RPMI8226 (cell line): Measurements from ENCODE around the gene RPL36.
A peak's percentile ranks its signal among the peaks of the same experiment; 100 is the strongest.
"Not testable (repeated sequence)": the region's sequence is repeated elsewhere in the genome, so short reads cannot be mapped to it uniquely, and the experiment has no call there.

Experiments used
- DNase-seq: peaks from one replicate; pipeline ENCODE4 v3.0.0-alpha.2; 2015

The RPL36 gene

DNA sequence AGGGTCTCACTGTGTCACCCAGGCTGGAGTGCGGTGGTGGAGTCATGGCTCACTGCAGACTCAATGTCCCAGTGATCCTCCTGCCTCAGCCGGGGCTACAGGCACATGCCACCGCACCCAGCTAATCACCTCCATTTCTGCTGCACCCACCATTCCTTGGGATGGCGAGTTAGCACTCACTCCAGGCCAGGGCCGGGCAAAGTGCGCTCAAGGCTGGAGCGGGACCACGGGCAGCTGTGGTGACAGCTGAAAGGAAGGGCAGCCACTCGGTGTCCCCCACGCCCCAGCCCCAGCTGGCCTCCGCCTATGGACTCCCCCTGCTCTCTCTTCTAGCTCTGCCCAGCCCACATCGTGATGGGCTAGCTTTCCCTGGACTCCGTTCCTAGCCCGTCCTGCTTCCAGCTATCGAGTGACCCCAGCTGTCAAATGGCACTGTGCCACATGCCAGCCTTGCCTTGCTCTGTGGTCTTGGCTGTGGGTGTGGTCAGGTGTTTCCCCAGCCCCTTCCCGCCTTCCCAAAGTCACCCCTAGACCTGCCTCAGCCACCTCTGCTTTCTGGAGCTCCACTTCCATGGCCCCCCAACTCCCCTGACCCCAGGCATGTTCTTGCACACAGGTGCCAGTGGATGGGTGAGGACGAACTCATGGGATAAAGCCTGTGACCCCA is 13.9 kb upstream of the RPL36 start:
- no peak for DNase-seq

DNA sequence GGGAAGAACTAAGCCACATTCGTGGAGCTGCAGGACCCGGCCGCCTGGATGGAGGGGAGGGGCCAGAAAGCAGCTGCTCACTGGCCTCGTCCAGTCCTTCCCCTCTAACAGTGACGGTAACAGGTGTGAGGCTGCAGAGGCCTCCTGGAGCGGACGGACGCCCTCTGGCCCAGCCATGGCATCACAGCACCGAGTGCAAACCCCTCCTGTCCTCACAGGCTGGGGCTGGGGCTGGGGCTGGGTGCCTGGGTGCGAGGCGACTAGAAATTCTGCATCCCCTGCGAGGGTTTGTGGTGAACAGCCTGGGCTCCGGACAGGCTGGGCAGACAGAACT is 13.4 kb upstream of the RPL36 start:
- no peak for DNase-seq

DNA sequence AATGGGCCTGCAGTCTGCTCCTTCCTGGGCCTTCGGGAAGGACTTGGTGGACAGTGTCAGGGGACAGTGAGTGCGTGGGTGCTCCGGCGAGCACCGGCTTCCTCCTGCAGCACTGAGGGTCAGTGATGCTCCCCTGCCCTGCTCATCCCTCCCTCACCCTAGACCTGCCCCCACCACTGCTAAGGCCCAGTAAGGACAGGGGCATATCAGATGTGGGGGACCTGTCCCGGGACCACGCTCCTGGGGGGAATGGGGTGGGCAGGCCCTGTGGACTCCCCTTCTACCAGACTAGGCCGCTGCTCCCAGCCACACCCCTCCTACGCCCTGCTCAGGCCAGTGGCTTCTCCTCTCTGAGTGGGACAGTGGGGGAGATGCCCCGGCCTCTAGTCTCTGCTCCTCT is 13.0 kb upstream of the RPL36 start:
- no peak for DNase-seq

DNA sequence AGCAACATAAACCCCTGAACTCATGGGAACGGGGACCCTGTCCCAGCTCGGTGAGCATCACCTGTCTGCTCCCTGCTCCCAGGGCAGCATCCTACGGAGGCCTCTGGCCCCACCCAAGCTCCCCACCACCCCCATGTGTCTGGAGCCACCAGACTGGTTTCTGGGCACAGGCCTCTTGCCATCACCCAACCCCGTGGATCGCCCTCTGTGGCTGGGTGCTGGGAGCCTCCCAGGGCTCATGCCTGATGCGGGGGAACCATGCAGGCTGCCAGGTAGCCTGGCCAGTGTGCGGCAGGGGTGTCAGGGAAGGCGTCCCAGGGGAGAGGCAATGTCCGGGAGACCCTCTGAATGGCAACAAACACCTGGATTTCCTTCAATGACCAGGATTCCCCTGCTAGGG is 12.5 kb upstream of the RPL36 start:
- no peak for DNase-seq

DNA sequence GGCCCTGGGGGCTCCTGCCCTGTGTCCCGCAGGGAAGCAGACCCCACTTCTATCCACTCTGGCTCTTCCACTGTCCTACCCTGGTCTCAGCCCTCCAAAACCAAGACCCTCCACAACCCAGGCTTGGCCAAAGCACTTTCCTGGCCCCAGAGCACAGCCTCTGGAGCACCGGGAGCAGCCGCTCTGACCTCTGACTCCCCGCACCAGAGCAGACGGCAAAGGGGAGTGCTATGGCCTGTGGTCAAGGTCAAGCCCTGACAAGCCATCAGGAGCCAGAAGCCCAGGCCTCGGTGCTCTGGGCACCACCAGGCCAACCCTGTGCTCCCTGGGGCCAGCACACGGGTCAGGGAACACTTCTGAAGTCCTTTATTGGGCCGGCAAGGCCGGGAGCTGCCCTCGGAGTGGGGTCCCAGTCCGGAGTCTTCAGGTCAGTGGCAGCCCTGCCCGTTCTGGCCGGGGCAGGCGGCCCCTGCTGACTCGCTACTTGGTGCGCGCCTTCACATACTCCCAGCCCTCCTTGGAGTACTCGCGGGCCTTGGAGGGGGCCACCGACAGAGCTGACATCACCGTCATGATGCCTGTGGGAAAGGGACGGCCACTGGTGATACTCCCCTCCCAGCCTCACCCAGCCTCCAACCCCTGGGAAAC is 11.9 kb upstream of the RPL36 start:
- DNase-seq, result no peak

DNA sequence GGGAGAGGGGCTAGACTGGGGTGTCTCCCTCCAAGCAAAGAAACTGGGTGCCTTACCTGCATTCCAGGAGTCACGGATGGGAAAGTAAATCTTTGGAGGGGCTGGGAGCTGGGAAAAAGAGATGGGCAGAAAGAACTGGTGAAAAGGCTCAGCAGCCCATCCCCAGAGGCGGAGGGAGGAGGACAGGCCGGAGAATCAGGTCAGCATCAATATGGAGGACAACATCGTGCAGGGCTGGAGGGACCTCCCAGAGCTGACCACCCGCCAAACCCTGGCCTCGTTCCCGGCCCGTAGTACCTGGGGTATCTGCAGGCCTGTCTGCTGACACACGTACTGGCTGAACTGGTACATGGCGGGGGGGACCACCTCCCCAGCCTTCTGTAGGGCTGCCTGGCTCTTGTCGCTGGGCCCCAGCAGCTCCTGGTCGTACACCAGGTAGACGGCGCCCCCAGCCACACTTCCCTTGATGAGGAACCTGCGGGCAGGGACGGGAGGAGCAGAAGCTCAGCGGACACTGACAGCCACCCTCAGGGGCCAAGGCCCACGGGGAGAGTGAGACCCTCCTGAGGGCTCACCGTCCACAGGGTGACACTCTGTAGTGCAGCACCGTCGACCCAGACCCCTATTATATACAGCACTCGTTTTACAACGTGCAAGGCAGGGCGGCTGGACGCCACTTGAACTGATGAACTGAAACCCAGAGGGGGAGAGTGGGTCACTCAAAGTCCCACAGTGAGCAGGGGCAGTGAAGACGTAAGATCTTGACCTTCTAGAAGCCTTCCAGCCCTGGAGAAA is 10.6 kb upstream of the RPL36 start:
- DNase-seq, result no peak

DNA sequence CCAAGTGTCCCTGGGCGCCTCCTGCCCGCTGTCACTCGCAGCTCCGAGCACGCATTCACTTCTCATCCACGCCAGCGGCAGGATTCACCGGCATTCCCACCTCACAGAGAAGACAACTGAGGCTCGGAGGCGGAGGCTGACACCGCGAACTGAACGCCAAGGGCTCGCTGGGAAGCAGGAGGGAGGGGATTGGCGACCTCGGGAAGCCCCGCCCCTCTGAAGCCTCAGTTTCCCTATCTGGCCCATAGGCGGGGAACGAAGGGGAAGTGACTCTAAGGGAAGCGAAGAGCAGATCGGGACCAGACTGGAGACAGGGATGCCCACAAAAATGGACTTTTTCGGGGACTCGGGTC is 10.0 kb upstream of the RPL36 start:
- no peak for DNase-seq

DNA sequence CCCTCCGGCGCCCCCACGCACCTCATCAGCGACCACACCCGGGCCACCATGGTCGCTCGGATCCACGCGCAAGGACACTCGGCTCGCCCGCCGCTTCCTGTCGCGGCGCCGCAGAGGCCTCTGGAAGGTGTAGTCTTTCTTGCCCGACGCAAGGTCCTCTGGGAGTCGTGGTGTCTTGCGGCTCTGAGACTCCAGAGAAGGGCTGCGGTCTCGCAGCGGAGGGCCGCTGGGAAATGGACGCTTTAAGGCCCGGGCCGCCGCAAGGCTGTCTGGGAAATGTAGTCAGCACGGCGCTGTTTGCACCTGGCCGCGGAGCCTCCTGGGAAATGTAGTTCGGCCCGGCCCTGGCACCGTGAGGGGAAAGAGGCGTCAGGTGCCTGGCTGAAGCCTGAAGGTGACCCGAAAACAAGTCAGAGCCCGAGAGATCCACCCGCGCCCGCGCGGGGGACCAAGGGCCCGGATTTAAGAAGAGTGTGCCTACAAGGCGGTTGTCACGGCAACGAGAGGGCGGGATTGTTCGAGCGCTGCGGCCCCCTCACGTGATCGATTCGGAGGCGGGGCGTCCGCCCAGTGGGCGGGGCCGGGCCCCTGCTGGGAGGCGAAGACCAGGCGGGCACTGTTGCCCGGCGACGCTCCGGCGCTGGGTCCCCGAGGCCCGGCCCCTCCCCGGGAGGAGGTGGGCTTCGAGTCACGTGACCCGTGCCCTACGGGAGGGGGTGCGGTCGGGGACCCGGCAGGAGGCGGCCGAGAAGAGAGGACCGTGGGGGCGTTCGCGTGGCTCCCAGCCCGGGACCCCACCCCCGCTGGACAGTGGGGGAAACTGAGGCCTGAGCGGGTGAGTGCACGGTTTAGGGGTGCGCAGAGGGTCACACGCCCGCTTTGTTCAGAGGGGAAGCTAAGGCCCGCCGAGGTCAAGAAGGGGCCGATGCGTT is 9.4 kb upstream of the RPL36 start, which contains the start of the genes HSD11B1L and MICOS13:
HSD11B1L (plus strand) TSS at position 591 of the 932 bp plus-strand sequence. CDS start 3,806 bp downstream, outside the sequence.
MICOS13 (minus strand) TSS at position 80 of the 932 bp plus-strand sequence; CDS start at position 50, 30 bp downstream.
- peak; percentile 99 for DNase-seq

DNA sequence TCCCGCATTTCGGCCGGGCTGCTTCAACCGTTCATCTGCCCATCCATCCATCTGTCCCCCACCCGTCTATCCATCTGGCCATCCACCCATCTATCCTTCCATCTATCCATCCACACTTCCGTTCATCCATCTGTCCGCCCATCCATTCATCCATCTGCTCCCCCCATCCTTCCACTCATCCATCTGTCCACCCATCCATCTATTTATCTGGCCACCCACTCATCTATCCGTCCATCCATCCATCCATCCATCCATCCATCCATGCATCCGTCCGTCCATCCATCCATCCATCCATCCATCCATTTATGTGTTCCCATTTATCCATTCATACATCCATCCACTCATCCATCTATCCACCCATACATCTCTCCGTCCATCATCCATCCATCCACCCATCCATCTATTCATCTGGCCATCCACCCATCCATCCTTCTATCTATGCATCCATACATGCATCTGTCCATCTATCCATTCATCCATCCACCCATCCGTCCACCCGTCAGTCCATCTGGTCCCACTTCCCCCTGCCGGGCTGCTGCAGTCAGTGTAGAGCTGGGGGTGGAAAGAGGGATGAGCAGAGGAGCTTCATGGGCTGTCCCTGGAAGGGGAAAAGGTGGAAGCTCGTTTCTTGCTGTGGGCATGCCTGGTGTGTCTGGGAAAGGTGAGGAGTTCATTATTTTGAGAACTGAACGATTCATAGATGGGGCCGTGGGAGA is 8.5 kb upstream of the RPL36 start:
- DNase-seq, result no peak

DNA sequence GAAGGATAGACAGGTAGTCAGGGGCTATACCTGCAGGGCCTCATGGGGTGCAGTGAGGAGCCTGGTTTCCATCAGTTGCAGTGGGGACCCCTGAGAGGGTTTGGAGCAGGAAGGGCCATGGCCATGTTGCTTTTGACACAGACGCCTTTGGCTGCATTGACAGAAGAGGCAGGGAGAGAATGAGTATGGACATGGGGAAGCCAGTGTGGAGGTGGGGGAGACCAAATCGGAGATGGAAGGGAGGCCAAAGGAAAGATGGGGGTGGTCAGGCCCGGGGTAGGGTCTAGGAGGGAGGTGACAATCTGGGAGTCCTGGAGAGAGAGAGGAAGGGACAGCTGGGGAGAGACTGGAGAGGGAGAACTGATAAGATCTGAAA is 8.0 kb upstream of the RPL36 start:
- no peak for DNase-seq

DNA sequence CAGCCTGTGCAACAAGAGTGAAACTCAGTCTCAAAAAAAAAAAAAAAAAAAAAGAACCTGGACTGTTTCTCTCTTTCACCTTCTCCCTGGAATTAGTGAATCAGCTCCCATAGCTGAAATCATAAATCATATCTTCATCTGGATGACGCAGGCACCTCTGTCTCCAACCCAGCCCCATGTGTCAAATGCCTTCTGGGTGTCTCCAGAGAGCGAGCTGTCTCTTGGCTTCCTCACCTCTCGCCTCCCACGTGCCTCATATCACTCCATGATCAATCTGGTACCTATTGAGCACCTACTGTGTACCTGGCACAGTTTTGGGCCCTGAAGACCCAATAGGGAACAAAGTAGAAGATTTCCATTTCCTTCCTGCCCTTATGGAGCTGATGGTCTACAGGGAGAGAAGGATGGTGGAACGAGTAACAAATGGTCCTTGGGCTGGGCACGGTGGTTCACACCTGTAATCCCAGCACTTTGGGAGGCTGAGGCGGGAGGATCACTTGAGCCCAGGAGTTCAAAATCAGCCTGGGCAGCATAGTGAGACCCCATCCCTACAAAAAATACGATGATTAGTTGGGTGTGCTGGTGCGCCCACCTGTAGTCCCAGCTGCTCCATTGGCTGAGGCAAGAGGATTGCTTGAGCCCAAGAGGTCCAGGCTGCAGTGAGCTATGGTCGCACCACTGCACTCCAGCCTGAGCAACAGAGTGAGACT is 6.8 kb upstream of the RPL36 start:
- DNase-seq, result no peak

DNA sequence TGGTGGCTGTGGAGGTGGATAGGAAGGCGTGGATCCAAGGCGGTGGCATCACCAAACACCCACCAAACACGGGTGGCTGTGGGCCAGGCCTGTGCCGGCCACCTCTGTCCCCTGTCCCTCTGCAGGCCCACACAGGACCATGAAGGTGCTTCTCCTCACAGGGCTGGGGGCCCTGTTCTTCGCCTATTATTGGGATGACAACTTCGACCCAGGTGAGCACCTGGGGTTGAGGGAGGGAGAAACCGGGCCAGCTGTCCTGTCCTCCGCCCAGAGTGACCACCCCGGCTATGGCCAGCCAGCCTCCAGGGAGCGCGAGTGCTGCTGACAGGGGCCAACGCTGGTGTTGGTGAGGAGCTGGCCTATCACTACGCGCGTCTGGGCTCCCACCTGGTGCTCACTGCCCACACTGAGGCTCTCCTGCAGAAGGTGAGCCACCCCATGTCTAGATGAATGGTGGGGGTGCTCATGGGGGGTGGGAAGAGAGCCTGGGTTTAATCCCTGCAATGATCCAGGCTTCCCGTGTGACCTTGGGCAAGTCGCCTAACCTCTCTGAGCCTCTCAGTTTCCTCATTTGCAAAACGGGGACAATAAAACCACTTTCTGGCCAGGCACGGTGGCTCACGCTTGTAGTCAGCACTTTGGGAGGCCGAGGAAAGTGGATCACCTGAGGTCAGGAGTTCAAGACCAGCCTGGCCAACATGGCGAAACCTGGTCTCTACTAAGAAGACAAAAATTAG is 5.2 kb upstream of the RPL36 start:
- DNase-seq, result no peak

DNA sequence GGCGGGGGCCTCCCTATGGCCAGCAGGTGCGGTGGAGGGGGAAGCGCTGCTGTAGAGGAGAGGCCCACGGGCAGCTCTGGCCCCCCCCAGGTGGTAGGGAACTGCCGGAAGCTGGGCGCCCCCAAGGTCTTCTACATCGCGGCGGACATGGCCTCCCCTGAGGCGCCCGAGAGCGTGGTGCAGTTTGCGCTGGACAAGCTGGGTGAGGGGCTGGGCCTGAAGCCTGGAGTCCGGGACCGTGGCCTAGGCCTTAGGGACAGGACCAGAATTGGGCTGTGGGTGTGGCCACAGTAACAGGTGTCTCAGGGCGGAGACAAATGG is 3.8 kb upstream of the RPL36 start:
- no peak for DNase-seq

DNA sequence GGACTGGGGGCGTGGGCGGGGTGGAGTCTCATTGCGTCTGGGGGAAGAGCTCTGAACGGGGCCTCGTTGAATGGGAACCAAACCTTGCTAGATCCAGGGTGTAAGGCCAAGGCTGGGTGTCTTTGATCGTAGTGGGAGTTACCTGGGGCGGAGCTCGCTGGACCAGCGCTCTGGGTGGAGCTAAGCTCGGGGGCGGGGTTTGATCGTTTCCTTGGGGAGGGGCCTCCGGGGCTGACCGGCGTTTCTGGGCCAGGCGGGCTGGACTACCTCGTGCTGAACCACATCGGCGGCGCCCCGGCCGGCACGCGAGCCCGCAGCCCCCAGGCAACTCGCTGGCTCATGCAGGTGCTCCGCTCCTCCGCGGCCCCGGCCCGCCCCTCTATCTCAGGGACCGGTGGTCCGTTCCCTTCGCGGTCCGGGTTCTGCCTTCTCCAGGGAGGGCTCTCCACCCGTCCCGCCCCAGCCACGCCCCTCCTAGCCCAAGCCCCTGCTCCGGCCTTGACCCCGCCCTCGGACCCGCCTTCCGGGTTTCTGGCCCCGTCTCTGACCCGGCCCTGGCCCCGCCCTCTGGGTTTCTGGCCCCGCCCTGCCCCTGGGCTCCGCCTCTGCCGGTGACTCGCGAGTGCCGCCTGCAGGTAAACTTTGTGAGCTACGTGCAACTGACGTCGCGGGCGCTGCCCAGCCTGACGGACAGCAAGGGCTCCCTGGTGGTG is 3.3 kb upstream of the RPL36 start:
- DNase-seq, result peak; percentile 97

DNA sequence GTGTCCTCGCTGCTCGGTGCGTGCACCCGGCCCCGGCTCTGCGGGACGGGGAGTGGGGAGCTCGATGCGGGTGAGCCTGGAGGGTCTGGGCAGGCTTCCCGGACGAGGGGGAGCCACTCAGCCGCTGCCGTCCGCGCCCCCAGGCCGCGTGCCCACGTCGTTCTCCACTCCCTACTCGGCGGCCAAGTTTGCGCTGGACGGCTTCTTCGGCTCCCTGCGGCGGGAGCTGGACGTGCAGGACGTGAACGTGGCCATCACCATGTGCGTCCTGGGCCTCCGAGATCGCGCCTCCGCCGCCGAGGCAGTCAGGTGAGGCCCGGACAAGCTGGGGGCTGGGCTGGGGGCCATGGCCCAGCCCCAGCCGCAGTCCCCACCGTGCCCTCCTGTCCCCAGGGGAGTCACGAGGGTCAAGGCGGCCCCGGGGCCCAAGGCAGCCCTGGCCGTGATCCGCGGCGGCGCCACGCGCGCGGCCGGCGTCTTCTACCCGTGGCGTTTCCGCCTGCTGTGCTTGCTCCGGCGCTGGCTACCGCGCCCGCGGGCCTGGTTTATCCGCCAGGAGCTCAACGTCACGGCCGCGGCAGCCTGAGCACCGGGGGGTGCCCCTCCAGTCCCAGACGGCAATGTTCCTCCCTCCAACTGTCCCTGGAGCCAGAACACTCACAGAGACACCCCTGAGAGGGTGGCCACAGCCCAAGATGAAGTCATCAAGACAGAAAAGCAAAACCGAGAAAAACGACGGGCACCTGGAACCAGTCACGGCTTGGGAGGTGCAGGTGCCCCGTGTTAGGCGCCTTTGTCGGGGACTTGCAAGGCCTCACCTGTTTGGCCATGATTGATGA is 2.5 kb upstream of the RPL36 start:
- DNase-seq, result no peak

DNA sequence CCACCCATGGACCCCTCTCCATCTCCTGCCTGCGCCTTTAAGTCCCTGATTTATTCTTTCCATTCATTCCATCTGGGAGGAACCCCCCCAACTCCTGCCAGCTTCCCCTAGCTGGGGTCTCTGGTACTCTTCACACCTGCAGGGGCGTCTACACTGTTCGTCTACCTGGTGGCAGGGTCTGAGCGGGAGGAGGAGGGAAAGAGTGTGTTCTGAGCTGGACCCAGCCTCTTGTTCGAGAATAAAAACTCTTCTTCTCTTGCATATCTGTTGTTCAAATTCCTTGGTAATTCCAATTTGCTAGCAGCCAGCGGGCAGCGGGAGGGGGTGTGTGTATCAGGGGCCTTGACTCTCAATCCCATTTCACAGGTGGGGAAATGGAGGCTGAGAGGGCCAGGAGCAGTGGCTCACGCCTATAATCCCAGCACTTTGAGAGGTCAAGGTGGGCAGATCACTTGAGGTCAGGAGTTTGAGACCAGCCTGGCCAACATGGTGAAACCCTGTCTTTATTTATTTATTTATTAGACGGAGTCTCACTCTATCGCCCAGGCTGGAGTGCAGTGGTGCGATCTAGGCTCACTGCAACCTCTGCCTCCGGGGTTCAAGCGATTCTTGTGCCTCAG is 1.7 kb upstream of the RPL36 start:
- not testable (repeated sequence) for DNase-seq

DNA sequence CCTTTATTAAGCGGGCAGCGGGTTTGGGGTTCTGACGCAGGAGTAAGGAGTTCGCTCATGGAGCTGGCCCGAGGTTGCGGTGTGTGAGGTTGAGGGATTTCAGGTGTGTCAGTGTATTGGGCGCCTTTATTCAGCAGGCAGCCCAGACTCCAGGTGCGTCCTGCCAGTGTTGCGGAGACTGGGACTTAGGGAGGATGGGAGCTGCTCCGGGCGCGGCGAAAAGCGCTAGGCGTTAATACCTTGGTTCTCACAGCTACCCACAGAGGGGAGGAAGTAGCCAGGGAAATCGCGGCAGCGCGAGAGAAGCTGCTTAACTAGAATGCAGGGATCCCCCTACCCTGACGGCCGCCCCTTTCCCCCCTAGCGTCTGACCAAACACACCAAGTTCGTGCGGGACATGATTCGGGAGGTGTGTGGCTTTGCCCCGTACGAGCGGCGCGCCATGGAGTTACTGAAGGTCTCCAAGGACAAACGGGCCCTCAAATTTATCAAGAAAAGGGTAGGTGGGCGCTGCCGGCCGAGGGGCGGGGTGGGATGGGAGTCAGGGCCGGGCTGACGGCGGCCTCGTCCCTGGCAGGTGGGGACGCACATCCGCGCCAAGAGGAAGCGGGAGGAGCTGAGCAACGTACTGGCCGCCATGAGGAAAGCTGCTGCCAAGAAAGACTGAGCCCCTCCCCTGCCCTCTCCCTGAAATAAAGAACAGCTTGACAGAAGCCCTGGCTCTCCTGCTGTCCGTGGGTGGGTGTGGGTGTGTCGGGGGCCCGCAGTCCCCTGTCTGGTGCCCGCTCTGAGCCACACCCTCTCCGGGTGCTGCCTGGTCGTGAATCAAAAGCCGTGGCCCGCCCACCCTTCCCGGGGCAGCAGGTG is 1.1 kb downstream of the RPL36 start:
- peak; percentile 67 for DNase-seq
